D341Med (cell line): Measurements from ENCODE around the gene EPHX1.

Source experiments
- DNase-seq: peaks from one replicate; pipeline ENCODE4 v3.0.0; 2012; ENCODE audit warnings: low spot score

The EPHX1 gene

DNA sequence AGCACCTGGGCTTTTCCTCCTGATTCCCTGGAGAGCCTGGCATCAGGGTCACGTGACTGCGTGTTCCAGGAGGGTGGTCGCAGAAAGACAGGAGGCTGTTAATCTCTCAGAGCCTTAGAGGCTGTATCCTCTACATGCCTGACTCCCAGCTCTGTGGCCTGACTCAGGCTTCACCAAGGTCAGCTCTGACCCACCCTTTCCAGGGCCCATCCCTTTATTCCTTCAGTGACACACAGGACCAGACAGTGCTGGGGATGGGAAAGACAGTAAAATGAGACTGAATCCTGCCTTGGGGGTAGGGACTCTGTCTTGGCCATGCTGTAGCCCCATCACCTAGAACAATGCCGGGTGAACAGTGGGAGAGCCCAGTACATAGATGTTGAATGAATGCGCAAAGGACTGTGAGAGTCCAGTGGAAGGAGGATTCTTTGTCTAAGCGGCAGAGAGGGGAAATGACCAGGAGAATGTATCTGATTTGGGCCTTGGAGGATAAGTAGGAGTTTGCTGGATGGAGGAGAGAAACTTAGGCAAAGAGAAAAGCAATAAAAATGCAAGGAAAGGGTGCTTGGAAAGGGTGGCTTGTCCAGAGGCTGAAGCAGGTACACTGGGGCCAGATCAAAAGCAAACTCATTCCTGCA lies 33.0 kb downstream of the EPHX1 start:
- no peak for DNase-seq

DNA sequence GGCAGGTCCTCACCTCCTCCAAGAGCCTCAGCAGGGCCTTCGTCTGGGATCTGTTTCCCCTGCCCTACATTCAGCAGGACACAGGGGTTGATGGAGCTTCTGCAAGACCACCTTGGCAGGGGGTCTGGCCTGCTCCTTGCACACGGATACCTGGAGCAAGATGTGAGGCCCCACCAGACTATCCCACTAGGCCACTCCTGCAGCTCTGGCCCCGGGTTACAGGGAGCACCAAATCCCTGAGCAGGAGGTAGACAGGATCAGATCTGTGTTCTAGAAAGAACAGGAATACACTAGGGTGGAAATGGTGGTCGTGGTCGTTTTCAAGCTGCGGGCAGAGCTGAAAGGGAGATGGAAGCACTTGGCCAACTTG lies 33.5 kb downstream of the EPHX1 start:
- DNase-seq, result no peak

DNA sequence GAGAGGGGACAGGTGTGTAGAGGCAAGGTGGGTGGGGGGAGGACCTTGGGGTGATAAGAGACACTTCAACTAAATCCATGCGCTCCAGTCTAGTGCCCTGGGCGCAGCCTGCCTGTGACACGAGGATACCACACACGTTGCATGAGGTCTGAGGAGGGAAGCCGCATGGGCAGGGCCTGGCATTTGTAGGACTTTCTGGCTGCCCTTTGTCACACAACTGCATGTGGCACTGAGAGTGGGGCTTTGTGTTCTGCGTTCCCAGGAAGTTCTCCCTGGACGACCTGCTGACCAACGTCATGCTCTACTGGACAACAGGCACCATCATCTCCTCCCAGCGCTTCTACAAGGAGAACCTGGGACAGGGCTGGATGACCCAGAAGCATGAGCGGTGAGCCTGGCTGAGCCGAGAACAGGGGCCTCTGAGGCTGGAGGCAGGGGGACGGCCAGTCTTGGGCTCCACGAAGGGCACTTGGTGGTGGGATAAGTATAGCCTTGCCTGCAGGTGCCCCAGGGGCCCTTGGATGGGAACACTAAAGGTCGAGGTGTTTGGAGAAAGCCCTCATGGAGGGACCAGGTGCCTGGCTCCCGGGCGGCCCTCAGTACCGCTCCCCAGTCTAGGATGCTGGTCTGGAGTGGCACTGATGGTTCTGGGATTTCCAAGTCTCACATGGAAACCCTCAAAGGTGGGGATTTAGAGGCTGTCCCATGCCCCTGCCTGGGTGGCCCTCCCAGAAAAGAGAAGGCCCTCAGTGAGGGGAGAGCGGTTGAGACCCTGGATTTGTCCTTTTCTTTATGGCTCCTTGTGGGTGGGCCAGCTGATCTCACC lies 34.5 kb downstream of the EPHX1 start:
- no peak for DNase-seq

DNA sequence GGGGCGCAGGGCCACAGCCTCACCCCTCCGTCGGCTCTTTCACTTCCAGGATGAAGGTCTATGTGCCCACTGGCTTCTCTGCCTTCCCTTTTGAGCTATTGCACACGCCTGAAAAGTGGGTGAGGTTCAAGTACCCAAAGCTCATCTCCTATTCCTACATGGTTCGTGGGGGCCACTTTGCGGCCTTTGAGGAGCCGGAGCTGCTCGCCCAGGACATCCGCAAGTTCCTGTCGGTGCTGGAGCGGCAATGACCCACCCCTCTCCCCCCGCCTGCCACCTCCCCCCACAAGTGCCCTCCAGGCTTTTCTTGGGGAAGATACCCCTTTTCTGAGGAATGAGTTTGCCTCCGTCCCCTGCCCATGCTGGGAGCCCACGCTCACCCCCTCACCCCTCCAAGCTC lies 35.2 kb downstream of the EPHX1 start:
- no peak for DNase-seq

DNA sequence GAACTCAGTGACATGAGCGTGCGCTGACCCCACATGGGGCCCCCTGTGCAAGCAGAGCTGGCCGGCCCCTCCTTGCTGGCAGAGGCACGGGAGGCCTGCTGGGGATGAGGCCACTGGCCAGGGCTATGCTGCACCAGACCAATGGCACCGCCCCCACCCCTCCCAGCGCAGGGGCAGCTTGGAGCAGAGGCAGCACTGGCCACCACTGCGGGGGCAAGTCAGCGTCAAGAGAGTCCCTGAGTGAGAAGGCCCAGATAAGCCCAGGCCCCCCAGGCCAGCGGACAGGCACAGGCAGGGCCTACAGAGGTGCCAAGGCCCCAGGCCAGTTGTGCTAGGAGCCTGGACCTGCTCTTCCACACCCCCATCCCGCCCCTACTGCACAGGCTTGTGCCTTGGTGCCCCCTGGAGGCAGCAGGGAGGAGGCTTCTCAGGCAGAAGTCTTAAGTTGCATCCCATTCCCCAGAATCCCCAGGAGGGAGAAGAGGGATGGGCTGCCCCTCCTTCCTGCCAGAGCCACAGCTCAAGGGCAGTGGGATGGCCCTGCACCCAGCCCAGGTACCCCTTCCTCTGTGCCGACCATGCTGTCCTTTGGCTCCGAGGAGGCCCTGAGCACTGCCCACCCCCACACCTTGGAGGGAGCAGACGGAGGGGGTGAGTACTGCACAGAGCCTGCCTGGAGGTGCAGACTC lies 35.8 kb downstream of the EPHX1 start:
- DNase-seq, result peak; percentile 92

DNA sequence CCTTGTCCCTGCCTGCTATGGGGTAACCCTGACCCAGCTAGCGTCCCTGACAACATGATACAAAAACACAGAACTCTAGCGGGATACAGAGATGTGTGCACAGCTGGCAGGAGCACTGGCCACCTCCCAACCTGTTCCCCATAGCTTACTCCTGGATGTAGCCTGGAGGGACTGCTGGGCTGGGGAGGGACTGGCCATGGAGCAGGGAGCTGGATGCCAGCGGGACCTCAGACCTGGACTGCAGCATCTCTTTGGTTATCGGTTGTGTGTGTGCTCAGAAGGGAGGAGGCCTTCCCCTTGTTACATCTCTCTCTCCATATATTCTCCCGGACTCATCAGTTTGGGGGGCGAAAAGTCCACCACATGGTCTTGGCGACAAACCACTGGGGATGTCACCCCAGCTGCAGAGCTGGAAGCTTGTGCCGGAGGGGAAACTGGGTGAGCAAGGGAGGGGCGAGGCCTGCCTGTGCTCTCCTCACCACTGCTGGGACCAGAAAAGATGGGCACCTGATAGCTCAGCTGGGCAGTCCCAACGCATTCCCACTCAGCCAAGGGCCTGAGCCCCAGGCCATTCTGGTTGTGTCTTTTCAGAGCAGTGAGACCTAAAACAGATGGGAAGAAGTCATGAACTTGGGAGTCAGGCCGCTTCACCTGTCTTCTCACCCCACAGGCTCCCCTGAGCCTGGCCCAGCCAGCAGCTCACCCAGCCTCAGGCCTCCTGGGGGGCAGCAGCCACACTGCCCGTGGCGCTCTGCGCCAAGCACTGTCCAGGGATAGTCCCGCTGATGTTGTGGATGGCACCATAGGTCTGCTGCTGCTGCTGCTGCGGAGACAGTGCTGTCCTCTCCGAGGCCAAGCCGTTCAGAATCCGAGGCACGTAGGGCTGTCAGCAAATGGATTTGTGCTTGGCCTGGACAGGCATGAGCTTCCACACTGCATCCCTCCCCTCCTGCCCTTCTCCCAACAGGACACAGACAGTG lies 36.7 kb downstream of the EPHX1 start:
- DNase-seq, result no peak

DNA sequence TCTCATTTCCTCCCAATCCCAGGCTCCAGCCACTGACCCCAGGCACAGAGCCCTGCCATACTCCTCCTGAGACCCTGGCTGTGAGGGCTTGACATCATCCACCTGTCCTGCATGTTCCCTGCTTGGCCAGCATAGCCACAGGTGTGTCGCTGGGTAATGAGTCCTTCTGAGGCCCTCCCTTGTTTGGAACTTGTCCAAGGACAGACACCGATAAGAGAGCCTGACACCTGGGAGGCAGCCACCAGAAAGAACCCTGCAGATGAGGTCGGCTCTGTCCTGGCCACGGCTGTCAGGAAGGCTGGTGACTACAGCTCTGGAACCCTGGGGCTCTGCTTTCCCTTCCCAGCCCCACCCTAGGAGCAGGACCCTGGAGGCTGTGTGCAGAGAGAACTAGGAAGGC lies 37.7 kb downstream of the EPHX1 start:
- DNase-seq, result no peak

DNA sequence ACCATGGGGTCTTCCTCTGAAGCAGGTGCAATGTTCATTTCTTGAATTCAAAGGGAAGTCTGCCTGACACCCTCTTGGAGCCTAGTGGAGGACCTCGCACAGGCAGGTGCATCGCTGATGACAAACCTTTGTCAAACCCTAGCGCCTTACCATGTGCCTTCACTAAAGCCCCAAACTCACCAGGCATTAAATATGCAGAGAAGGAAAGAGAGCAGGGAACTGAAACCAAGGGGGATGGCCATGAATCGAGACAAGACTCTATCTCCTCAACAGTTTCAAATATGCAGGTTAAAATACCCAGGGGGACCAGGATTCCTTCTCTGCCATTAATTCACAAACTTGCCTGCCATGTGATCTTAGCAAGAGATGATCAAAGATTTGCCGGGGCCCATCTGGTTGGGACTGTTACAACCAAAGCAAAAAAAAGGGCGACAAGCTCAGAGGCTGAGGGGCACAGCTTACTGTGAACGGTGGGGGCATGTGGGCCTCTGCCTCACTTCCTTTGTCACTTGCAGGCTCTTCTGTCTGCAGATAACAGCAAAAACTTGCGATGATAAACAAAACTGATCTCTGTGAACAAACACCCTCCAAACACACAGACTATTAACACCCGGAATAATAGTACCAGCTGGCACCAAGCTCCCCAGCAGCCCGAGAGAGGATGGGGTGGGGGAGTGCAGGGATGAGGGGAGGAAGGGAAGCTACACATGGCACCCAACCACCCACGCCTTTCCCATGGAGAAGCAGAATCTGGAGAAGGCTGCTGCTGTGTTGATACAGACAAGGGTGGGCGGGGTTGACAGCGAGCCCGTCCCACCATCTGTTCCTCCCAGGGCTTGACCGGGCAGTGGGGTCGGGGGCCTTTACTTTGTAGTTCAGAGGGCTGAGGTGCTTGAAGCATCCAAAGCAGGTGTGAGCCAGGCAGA lies 38.4 kb downstream of the EPHX1 start:
- no peak for DNase-seq

DNA sequence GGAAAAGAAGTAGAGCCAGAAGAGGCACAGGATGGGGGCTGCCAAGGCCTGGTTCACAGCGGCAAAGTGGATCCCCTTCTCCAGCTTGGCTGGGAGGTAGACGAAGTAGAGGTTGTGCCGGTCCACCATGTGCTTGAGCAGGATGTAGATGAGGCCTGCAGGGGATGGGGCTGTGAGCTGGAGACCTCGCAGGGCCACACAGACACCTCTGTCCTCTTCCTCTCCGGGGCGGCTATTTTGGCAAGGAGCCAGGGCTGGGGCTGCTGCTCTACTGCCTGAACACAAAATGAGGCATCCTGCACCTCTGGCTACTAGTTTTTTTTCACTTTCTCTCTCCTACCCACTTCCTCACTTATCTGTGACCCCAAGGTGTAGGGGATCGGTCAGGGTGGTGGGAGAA lies 40.0 kb downstream of the EPHX1 start:
- no peak for DNase-seq

DNA sequence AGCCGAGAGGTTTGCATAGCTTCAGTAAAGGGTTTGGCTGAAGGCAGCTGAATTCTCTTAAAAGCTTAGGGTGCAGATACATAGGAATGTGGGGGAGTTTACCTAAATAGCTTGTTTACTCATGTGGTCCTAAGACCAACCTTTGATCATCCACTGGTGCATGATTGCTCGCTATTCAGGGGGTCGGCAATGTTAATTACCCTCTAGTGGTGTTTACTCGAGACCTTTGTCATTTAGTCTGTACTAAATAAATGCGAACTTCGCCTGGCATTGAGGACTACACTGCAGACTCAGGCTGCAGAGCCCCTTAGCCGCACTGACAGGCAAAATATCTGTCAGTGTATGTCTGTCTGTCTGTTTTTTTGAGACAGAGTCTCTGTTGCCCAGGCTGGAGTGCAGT lies 40.4 kb downstream of the EPHX1 start:
- no peak for DNase-seq

DNA sequence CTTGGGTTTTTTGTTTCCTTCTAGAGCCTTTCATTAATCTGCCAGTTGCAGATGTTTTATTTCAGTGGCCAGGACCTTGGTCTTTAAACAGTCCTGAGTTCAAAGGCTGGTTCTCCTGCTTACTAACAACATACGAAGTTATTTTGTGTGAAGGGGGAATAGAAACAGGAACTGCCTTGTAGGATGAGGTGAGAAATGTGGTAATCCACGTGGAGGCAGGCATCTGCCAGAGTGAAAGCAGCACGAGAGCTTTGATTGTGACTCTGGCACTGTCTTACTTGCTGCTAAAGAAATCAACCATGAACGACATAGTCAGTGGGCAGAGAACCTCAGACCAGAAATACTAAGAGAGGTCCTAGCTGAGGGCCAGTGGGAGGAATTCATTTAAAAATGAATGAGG lies 41.9 kb downstream of the EPHX1 start:
- DNase-seq, result no peak

DNA sequence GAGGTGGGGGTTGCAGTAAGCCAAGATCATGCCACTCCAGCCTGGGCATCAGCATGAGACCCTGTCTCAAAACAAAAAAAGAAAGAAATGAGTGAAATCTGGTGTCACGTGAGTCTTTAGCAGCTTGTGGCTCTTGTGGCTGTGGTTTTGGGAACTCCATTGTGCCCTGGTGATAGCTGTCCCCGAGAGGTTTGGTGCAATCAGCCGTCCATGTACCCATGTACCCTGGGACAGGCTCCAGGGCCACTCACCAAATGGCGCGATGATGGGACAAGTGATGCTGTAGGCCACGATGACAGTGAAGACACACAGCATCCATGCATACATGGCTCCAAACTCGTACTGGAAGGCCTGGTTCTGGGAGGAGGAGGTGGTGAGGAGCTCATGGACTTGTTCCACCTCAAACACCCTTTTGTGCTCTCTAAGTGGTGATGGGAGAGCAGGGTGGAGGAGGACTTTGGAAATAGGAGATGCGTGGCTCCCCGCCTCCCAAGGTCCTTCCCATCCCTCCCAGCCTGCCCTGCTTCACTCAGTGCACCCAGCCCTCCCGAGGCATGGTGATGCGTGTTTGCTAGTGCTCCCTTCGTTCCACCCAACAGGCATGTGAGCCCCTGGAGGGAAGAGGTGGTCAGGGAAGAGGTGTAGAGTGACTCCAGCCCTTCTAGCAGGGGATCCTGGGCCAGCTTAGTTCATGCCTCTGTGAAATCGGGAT lies 42.6 kb downstream of the EPHX1 start:
- no peak for DNase-seq

DNA sequence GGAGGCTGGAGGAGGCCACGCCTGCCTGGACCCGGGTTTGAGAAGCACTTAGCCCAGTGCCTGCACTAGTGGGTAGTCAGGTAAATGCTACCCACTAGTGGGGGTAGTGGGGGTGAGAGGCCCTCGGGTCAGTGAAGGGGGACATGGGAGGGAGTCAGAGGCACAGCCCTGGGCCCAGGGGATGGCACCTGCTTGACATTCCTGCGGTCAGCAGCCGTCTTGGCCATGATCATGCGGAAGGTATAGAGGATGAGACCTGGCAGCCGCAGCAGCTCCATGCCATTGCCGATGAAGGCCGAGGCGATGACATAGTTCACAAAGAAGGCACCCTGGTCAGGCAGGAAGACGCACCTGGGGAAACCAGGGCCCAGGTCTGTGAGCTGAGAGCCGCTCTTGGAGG lies 43.5 kb downstream of the EPHX1 start:
- DNase-seq, result no peak

DNA sequence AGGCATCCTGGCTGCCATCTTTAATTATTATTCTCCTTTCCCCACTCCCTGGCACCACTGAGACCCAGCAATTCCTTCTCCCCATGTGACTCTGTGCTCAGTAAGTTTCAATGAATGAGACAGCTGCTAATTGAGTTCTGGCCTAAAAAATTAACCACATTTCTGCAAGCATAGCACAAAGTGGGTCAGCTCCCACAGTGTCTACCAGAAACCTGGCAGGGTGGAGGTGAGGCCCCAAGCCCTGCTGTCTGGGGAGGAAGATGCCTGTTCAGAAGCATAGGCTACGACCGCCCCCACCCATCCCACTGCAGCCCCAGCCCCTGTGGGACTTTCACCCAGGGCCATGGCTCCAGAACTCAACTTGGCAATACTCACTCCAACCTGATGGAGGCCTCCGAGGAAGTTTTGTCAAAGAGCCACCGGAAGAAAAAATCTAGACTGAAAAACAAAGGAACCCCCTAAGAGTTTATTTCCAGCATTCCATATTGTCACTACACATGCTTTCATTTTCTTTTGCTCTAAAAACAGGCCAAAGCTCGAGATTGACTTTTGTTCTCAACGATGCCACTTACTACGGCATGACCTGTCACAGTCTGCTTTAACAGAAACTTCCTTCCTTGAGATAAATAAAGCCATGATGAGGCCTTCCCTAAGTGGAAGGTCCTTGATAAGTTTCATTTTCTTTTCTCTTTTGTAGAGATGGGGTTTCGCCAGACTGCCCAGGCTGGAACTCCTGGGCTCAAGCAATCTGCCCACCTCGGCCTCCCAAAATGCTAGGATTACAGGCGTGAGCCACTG lies 45.8 kb downstream of the EPHX1 start:
- DNase-seq, result no peak

DNA sequence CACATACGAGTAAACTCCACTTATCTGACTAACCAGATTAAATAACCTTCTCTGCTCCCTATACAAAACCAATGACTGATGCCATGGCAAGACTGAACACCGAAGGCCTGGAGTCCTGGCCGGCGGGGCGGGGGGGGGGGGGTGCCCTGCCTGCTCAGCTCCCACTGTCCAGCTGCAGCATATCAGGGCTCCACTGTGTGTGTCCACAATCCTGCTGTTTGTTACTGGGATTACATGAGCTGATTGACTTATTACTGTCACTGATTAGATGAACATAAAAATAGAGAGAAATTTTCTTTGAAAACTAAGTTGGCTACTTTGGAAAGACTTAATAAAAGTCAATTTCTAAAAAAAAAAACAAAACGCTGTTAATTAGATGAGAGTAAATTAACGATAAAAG lies 47.3 kb downstream of the EPHX1 start:
- DNase-seq, result no peak

DNA sequence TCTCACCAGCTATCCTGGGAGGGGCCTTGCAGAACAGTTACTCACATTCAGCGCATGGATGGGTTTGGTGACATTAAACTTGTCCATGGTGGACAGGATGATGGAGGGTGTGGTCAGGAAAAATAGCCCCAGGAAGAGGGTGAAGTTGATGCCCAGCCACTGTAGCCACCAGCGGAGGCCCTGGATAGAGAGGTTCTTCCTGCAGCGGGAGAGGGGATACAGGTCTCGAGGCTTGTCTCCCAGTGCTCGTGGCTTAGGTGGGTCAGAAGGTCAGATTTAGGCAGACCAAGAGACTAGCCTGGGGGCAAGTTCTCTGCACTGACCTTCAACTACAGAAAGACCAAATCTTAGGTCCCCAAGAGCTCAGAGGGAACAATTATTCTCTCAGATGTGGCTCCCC lies 49.2 kb downstream of the EPHX1 start:
- DNase-seq, result no peak

DNA sequence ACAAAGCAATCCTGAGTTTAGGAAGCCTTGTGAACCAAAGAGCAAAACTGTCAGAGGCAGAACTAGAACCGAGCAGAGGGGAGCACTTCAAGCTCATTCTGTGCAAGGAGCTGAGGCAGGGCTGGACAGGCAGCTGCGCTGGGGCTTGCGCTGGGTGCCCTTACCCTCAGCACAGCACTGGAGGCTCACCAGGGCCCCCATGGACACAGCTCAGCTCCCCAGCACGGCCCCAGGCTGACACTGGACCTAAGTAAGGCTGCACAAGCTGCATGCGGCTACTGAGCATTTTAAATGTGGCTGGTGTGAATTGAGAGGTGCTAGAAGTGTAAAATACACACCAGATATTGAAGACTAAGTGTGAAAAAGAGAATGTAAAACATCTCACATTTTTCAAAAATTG lies 50.2 kb downstream of the EPHX1 start:
- DNase-seq, result no peak

DNA sequence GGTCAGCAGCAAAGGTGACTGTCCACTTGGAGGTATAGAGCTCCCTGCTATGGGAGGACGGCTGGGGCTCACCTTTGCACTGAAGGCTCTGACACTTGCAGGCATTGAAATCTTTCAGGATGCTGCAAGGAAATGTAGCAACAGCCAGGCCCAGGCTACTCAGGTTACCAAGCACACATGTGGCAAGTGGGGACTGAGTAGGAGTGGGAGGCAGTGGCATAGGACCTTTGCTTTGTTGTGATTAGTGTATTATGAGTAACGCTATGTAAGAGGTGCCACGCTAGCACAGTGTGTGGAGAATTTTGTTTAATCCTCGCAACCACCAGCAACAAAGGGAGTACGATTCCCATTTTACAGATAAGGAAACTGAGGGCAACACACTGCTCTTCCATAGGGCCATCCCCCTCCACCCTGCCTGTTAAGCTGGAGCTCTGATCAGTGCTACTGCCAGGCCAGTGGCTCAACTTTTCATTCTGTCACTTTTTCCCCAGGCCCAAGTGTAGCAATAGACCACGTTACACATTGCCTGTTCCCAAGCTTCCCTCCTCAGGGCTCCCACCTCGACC lies 51.0 kb downstream of the EPHX1 start:
- no peak for DNase-seq
